OCI-LY1 (cell line): ENCODE data around the gene AP4E1.

Experiments used
- CTCF ChIP-seq: fragments of 200-600 bp; sonication (generic), shearing (Covaris generic); IDR thresholded peaks from 2 replicates; pipeline ENCODE4 v1.5.1; 2017; ENCODE audit warnings: mild to moderate bottlenecking, antibody characterized with exemption, low read length, moderate library complexity, mixed read lengths
- EZH2 ChIP-seq: fragments of 200-600 bp; sonication (generic), shearing (Covaris generic); IDR thresholded peaks from 2 replicates; pipeline ENCODE4 v1.8.0; 2017; ENCODE audit warnings: borderline replicate concordance, mixed run types, mild to moderate bottlenecking, antibody characterized with exemption, low read length, moderate library complexity, mixed read lengths

- no peak; the same call in 1 of the 2 replicates for TF ChIP-seq CTCF
- no peak for TF ChIP-seq EZH2
Measured at GRCh38 chr15:50886139-50886467, 22.4 kb upstream of the AP4E1 start.
